ENCODE measurements around the gene DLX2.

Gene DLX2

GRCh38 chr2:172092716-172093415, 9.8 kb downstream of the DLX2 start:
- DNase-seq, result no peak

- DNase-seq, result no peak
Measured at GRCh38 chr2:172091761-172092566, 10.7 kb downstream of the DLX2 start.

DNA sequence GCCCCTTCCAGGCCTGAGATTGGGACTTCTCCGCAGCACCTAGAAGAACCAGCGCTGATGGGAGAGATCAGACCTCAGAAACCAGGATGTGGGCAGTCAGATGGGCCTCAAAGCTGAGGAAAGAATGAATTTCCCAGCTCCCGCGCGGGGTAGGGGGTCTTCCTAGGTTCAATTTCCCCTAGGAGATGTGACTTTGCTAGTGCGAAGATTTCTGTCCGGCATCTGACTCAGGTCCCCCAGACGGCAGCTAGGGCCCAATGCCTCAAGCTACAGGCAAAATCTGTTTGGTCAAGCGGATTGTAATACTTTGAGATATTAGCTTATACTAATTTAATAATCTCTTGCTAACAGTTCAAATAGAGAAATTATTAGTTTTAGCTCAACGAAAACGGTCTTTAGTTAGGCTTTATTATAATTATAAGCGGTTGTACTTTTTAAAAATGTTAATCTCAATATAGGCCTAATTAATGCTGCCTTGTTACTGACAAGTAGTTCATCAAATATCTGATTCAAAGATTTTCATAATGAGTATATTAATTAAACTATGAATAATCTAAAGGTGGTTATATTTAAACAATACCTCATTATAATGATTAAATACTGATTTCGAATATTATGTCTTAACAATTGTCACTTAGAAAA, 11.6 kb downstream of the DLX2 start:
- DNase-seq, result no peak

DNA sequence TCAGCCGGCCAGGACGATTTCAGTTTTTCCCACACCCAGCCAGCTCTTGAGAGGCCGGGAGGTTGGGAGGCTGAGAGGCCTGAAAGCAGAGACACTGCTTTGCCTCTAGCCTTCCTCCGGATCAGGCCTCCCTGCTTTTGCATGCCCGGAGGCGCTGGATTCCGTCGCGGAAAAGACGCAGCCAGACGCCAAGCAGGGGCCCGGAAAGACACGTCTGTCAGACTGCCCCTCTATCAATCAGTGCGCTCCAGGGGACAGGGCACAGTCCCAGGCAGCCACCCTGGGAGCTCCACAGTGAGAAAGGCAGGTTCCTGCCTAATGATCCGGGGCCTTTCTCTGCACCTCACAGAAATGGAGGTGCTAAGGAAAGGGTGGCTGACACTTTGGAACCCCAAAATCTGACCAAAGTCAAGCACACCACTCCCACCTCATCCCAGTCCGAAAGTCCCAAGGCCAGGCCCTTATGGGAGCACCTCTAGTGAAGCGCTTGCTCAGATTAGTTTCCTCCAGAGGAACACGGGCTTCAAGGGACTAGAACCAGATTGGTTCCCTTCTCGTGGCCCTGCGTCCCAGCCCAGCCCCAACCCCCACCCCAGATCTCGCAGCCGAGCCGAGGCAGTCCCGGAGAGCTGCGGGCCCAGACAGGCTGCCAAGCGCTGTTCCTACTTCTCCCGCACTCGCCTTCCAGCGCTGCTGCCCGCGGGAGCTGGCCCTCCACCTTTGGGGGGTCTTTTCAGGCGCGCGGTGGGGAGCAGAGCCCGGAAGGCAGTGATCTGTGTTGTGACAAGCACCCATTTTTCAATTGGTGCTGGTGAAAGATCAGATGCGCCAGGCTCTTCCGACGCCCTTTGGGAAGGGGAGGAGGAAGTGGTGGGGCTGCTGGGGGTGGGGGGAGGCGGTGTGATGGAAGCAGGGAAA, 12.4 kb downstream of the DLX2 start:
- DNase-seq, result no peak

GRCh38 chr2:172089633-172090032, 13.1 kb downstream of the DLX2 start:
- no peak for DNase-seq

GRCh38 chr2:172089005-172089504, 13.6 kb downstream of the DLX2 start:
- no peak for DNase-seq

GRCh38 chr2:172088245-172089004, 14.3 kb downstream of the DLX2 start:
- DNase-seq, result no peak

- DNase-seq, result no peak
Measured at GRCh38 chr2:172087780-172088244, 14.9 kb downstream of the DLX2 start.

DNA sequence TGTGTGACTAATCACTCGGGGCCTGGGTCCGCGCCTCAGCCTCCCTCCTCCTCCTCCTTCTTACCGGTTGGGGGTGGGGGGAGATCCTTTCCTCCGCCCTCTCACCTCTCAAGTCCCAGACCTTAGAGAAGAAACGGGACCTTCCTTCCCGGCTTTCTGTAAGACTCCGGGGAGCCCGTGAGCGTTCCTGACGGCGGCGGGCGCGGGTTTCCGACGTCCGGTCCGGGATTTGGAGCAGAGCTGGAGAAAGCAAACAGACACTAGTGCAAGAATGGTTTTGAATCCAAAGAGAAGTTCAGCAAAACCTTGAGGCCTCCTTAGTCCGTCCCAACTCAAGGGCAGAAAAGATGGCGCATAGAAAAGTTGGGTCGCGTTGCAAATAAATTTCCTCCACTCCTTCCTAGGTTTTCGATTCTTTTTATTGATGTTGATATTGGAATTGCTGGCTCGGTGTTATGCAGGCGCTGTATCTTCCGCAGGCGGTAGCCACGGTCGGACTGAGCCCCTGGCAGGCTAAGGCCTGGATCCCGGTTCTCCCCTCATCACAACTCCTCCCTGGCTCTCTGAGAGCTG, 15.4 kb downstream of the DLX2 start:
- DNase-seq, result no peak

DNA sequence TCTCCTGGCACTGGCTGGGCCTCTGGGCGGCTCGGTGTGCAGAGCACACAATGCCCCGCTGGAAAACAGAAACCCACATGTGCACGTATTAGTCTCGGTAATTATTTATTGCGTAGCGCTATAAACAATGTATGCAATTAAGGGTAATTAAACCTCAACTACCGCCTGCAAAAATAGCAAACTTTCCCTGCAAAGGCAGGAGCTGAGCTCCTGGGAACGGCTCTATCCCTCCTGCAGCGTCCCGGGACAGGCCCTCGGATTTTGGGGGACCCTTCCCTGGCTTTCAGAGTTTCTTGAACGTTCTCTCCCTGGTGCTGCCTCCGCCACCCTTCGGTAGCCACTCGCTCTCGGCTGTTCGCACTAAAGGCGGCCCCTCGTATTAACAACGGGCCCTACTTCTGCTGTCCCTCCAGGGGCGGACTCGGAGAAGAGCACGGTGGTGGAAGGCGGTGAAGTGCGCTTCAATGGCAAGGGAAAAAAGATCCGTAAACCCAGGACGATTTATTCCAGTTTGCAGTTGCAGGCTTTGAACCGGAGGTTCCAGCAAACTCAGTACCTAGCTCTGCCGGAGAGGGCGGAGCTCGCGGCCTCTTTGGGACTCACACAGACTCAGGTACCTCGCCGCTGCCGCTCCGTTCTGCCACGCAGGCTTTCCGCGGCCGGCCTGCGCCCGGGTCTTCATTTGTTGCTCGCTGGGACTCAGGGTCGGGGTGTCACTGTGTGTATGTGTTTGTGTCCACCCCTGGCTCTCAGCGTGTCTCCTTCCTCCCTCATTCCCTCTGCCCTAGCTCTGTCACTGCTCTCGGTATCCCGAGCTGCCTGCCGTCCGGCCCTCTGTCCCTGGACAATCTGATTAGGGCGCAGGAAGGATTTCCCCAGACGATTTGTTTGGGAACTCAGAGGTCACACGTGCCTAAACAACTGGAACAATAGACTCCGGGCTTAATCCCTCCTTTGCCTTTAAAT, 16.2 kb downstream of the DLX2 start:
- DNase-seq, result no peak

- no peak for DNase-seq
Measured at GRCh38 chr2:172085460-172086159, 17.1 kb downstream of the DLX2 start, which contains the start of gene DLX1. TSS of gene DLX1 (plus strand) at chr2:172085507. CDS start at chr2:172085678, 171 bp downstream.

DNA sequence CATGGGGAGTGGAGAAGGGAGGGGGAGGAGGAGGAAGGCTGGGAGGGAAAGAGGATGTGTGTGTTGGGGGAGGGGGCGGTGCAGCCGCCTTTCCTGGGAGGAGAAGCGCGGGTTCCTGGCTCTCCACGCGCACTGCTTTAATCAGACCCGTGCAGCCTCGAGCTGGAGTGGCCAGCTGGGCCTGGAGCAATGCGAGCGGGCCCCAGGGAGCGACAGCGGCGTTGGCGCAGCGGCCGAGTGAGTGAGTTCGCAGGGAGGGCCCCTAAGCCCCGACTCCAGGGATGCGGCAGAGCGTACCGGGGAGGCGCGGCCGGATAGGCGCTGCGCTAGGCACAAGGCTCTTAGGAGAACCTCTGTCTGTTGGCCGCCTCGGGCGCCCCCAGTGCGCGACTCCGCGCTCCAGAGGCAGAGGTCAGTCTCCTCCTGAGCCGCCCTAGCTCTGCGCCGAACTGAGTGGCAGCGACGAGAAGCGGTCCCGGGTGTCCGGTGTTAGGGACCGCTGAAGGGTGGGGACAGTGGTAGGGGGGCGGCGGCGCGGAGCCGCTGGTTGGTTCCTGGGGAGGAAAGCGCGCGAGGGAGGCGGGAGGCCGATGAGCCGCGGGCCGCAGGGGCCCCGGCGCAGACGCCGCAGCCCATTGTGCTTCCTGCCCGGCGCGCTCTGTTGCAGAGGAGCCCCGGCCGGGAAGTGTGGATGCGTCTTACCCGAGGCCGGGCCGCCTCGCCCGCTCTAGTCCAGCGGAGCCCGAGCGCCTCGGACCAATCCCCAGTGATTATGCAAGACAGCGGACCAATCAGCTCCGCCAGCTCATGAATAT, 17.8 kb downstream of the DLX2 start:
- no peak for DNase-seq

DNA sequence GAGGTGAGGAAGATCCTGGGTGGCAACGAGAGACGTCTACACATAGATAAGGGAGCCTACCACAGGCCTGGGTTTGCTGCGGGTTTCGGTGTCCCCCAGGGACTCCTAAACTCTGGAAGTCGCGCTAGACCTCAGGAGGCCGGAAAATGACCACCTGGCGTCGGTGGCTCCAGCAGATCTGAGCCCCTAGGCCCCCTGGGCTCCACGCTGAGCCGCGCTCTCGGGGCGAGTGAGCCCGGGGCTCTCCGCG, 18.4 kb downstream of the DLX2 start:
- no peak for DNase-seq

DNA sequence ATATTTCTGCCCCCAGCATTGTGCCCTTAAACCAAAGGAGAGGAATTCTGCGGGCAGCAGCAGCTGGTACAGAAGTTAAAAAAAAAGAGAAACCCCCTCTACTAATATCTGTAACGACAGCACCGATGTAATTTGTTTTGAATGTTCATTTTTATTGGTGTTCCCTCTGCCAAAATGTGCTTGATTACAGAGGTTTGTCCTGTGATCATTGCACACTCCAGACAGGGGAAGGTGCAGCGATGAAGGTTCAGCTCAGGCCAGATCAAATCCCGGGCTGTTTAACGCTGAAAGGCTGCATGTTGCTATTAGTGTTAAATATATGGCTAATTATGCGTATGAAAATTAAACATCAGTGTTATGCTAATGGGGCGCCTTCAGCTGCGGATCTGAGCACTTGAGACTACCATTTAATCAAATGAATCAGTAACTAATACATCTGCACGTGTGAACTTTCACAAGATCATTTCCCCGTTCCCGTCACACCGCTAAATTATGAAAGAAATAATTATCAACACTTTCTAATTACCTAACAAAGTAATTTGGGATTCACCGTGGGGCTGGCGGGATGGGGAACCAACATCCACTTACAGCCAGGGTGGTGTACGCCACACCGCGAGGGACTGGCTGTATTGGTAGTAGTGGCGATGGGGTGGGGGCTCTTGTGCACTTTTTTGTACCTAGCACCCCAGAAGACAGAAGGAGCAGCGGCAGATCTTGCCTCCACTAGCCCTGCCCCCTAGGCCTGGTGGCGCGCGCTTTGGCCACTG, 18.9 kb downstream of the DLX2 start:
- DNase-seq, result no peak

DNA sequence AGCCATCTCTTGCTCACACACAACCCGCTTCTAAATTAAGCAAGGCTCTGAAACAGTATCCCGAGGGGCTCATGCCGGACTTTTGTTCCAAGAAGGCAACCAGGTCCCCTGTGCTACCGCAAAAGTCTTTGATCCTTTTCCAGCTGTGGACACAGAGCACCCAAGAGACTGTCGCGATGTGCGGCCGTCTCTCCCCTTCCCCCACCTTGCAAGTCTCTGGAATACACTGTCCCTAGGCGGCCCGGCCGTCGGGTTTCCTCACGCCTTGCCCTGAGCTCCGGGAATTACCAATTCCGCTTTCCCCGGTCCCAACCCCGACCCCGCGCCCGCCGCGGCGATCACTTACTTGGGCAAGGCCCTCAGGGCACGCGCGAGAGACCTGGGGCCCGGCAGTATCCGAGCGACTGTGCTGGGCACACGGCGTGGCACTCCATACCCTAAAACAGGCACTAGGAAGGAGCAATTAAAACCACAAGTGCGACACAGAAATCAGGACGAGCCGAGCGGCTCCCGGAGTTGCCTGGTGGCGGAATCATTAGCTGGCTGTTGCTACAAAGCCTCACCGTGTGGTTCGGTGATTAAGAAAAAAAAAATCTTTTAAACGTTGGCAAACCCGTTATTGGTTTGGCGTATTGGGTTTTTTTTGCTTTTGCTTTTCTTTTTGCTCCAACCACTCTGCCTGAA, 19.6 kb downstream of the DLX2 start:
- DNase-seq, result no peak

GRCh38 chr2:172082105-172082943, 20.4 kb downstream of the DLX2 start:
- no peak for DNase-seq

Measured in activated T-cell treated with anti-CD3 and anti-CD28 coated beads for 4 hours (primary cell).